Pancreas (tissue), 10 donors: Measurements from ENCODE around the gene SPSB2. TPM values are rescaled to one million over a fixed set of nuclear protein-coding genes. Genes with fewer than 3 reads are reported as not detected.
A peak's percentile ranks its signal among the peaks of the same experiment; 100 is the strongest.

Source experiments
- ATAC-seq, 4 donors: fragments of 200-7000 bp; cut with Tn5 transposase; one replicate each; pipeline versions ENCODE4 v1.8.0 to v1.9.1; 2020; ENCODE audit warnings: mild to moderate bottlenecking in 4 of 4, moderate library complexity in 4 of 4
- DNase-seq, 6 donors: peaks; one replicate each; pipeline ENCODE4 v3.0.0-alpha.2; 2020
- FAIRE-seq: peaks from 2 replicates; lab custom pipeline; 2012; peaks lifted over from hg19 to GRCh38; lab: Jason Lieb, UNC
- H3K27ac ChIP-seq, 4 donors: fragments of 200-600 bp; sonication (generic); 1 replicate in 3 of 4; 2 replicates in 1 of 4; pipeline versions ENCODE4 v1.5.0 to v1.8.0; 2020
- H3K27me3 ChIP-seq, 4 donors: fragments of 200-600 bp; one replicate each; pipeline ENCODE4 v1.8.0; 2021
- H3K36me3 ChIP-seq, 3 donors: fragments of 200-600 bp; sonication (generic) in 1 of 3; one replicate each; pipeline versions ENCODE4 v1.5.0 to v1.8.0; 2020 to 2021
- H3K4me1 ChIP-seq, 3 donors: fragments of 200-600 bp; one replicate each; pipeline ENCODE4 v1.8.0; 2021
- H3K4me3 ChIP-seq, 4 donors: fragments of 200-600 bp; sonication (generic) in 2 of 4; one replicate each; pipeline versions ENCODE4 v1.5.0 to v1.8.0; 2020 to 2021
- H3K9me3 ChIP-seq, 4 donors: fragments of 200-600 bp; one replicate each; pipeline ENCODE4 v1.8.0; 2021
- CTCF ChIP-seq, 4 donors: fragments of 200-600 bp; sonication (generic) in 3 of 4; IDR thresholded peaks; one replicate each; pipeline versions ENCODE4 v1.5.0 to v1.8.0; 2021; ENCODE audit warnings: antibody characterized with exemption in 4 of 4
- WGBS, 2 donors: extraction: QIAGEN DNeasy Blood & Tissue Kit; methylation state at CpG; one replicate each; pipeline ENCODE4 v1.1.7; 2013; 5-methylcytosine and 5-hydroxymethylcytosine counted together
- intact Hi-C, 3 donors: fragments of 100-400 bp; cut with DNase I; formaldehyde crosslinking; loops; one replicate each; pipeline versions ENCODE4 v1.11.1 to v1.14.2; 2022
- polyA plus RNA-seq, 2 donors: library from polyadenylated mRNA; stranded (reverse); fragments of 200-250 nt; gene quantifications; one replicate each; pipeline ENCODE4 v1.2.3, GENCODE V29; 2013
- total RNA-seq, 6 donors: library from RNA; stranded (reverse); fragmentation: NEBNext Ultra II Directional in 4 of 6; extraction: Animal tissue kit (Norgen Biotek cat#: 25700) in 4 of 6; gene quantifications; one replicate each; pipeline versions ENCODE4 v1.2.1 to v1.2.4, GENCODE V29; 2021 to 2023
- donor health status: healthy with polysubstance abuse.
- donor health status: DM: no; HTN: no; CAD: no; lungs with moderate emphysema.
- donor health status: DM: no; HTN: no; CAD: no.
- donor health status: control.
- donor health status: control.
- donor health status: Bipolar disorder and iron deficiency.
- donor health status: DM: yes; HTN: yes; CAD: no.
- donor health status: DM: no; HTN: no; CAD: no.
- donor health status: DM: no; HTN: no; CAD: no.
- donor health status: DM: yes; HTN: yes; CAD: no.

Gene SPSB2
- total and polyA plus RNA-seq, 8 donors = 3.1 to 12.5 (median 4.8) TPM

- H3K27ac ChIP-seq = no peak overlapping the region
- no peaks in the 10 kb centered on the region for H3K36me3 ChIP-seq
- peaks cover 0 to 4% (median 0%) of the 10 kb centered on the region in 3 donors for H3K4me1 ChIP-seq
- DNase-seq (peak; percentile 63 to 83 (median 78)), ATAC-seq (peak; percentile 26 to 57 (median 50)), FAIRE-seq (no peak)
- no peaks in the 10 kb centered on the region for H3K27me3 ChIP-seq
- no peaks in the 10 kb centered on the region for H3K9me3 ChIP-seq
- WGBS, 2 donors = 13 to 19% methylated on average over 8 of the region's 8 CpGs
- no peak for TF ChIP-seq CTCF (IDR thresholded peaks at IDR 0.05)
- intact Hi-C loops = loop anchor here in 1 of 3 donors (10.0 kb wide), 1 partner anchor 93 kb away; no protein-coding TSS in a partner anchor
- no peak overlapping the region for H3K4me3 ChIP-seq
These were observed 45.6 kb downstream of the SPSB2 start for GRCh38 chr12:6827437-6827911.

- Histone ChIP-seq H3K4me3 (no peak overlapping the region), H3K27ac (no peak overlapping the region), H3K36me3 (no peaks in the 10 kb centered on the region), H3K9me3 (no peaks in the 10 kb centered on the region), H3K27me3 (peaks cover 0 to 3% (median 0%) of the 10 kb centered on the region in 4 donors), H3K4me1 (peaks cover 0 to 4% (median 0%) of the 10 kb centered on the region in 3 donors)
- no peak for ATAC-seq
- peak in 1 of 6 donors; percentile 60 for DNase-seq
- WGBS, 2 donors = 65 to 77% methylated on average over 17 to 22 of the region's 22 CpGs
- FAIRE-seq = no peak
- no peak for TF ChIP-seq CTCF (IDR thresholded peaks at IDR 0.05)
- intact Hi-C loops = loop anchor here in 1 of 3 donors (10.0 kb wide), 1 partner anchor 92 kb away; no protein-coding TSS in a partner anchor
These were observed 46.2 kb downstream of the SPSB2 start for GRCh38 chr12:6826734-6827436.

GRCh38 chr12:6826125-6826733 is 46.9 kb downstream of the SPSB2 start:
- DNase-seq (peak in 1 of 6 donors; percentile 39), ATAC-seq (no peak)
- peaks cover 0 to 3% (median 0%) of the 10 kb centered on the region in 4 donors for H3K27me3 ChIP-seq

GRCh38 chr12:6825398-6826124 is 47.5 kb downstream of the SPSB2 start:
- Histone ChIP-seq H3K4me3 (no peak overlapping the region), H3K9me3 (no peaks in the 10 kb centered on the region), H3K4me1 (peaks cover 0 to 4% (median 0%) of the 10 kb centered on the region in 3 donors), H3K36me3 (no peaks in the 10 kb centered on the region), H3K27ac (no peak overlapping the region), H3K27me3 (peaks cover 0 to 3% (median 0%) of the 10 kb centered on the region in 4 donors)
- intact Hi-C loops = loop anchor here in 1 of 3 donors (10.0 kb wide), 1 partner anchor 91 kb away; no protein-coding TSS in a partner anchor
- TF ChIP-seq CTCF (IDR thresholded peaks at IDR 0.05) = peak; percentile 84 to 94 (median 92)
- FAIRE-seq (no peak), DNase-seq (peak; percentile 68 to 92 (median 84)), ATAC-seq (peak; percentile 39 to 72 (median 66))
- 6 to 8% methylated on average over 15 to 19 of the region's 19 CpGs for WGBS, 2 donors

More at GRCh38 chr12:6826125-6826733, 46.9 kb downstream of the SPSB2 start:
- WGBS, 2 donors = 55 to 65% methylated on average over 17 of the region's 17 CpGs
- no peak for TF ChIP-seq CTCF (IDR thresholded peaks at IDR 0.05)
- FAIRE-seq = no peak
- Histone ChIP-seq H3K9me3 (no peaks in the 10 kb centered on the region), H3K27ac (no peak overlapping the region), H3K4me1 (peaks cover 0 to 4% (median 0%) of the 10 kb centered on the region in 3 donors), H3K36me3 (no peaks in the 10 kb centered on the region), H3K4me3 (no peak overlapping the region)
- intact Hi-C loops = loop anchor here in 1 of 3 donors (10.0 kb wide), 1 partner anchor 91 kb away; no protein-coding TSS in a partner anchor
